GM23248 (cell line): ENCODE results near the gene TMEM255B. TPM values are rescaled to one million over a fixed set of nuclear protein-coding genes. Genes with fewer than 3 reads are reported as not detected.

ENCODE experiments used
- DNase-seq: peaks from one replicate; pipeline ENCODE4 v3.0.0-alpha.2; 2015
- H2AFZ ChIP-seq: fragments of 200-600 bp; sonication (generic); 2 replicates; pipeline ENCODE4 v1.6.1; 2016; ENCODE audit warnings: antibody characterized with exemption
- H3F3A ChIP-seq: fragments of 200-600 bp; sonication (generic); 2 replicates; pipeline ENCODE4 v1.6.1; 2016; ENCODE audit warnings: mild to moderate bottlenecking, antibody characterized with exemption, mixed run types; ENCODE audit not compliant: insufficient read depth
- H3K27ac ChIP-seq: fragments of 200-600 bp; sonication (generic); 2 replicates; pipeline ENCODE4 v1.5.1; 2016; ENCODE audit warnings: mild to moderate bottlenecking
- H3K27me3 ChIP-seq: fragments of 200-600 bp; sonication (generic); replicated peaks from 2 replicates; pipeline ENCODE4 v1.6.1; 2016; ENCODE audit warnings: mild to moderate bottlenecking; ENCODE audit not compliant: insufficient read depth
- H3K36me3 ChIP-seq: fragments of 200-600 bp; sonication (generic); 2 replicates; pipeline ENCODE4 v1.6.1; 2016; ENCODE audit warnings: low read depth, mild to moderate bottlenecking
- H3K4me1 ChIP-seq: fragments of 200-600 bp; sonication (generic); 2 replicates; pipeline ENCODE4 v1.6.1; 2016; ENCODE audit warnings: mild to moderate bottlenecking; ENCODE audit not compliant: insufficient read depth
- H3K4me2 ChIP-seq: fragments of 200-600 bp; sonication (generic); one replicate; pipeline ENCODE4 v1.6.1; 2016; ENCODE audit warnings: mild to moderate bottlenecking; ENCODE audit not compliant: unreplicated experiment
- H3K4me3 ChIP-seq: fragments of 200-600 bp; sonication (generic); 2 replicates; pipeline ENCODE4 v1.5.1; 2016; ENCODE audit warnings: mild to moderate bottlenecking
- H3K79me2 ChIP-seq: fragments of 200-600 bp; sonication (generic); 2 replicates; pipeline ENCODE4 v1.6.1; 2016; ENCODE audit warnings: mild to moderate bottlenecking; ENCODE audit not compliant: insufficient read depth
- H3K9ac ChIP-seq: fragments of 200-600 bp; sonication (generic); 2 replicates; pipeline ENCODE4 v1.6.1; 2016; ENCODE audit warnings: mild to moderate bottlenecking
- H3K9me2 ChIP-seq: fragments of 200-600 bp; sonication (generic); 2 replicates; pipeline ENCODE4 v1.6.1; 2016; ENCODE audit warnings: mixed run types, mild to moderate bottlenecking, moderate library complexity; ENCODE audit not compliant: insufficient read depth
- H3K9me3 ChIP-seq: fragments of 200-600 bp; sonication (generic); one replicate; pipeline ENCODE4 v1.6.1; 2017; ENCODE audit warnings: low read depth
- H4K20me1 ChIP-seq: fragments of 200-600 bp; sonication (generic); 2 replicates; pipeline ENCODE4 v1.6.0; 2016; ENCODE audit not compliant: insufficient read depth
- EZH2 ChIP-seq: fragments of 200-600 bp; sonication (generic); IDR thresholded peaks from 2 replicates; pipeline ENCODE4 v1.6.1; 2018; ENCODE audit warnings: antibody characterized with exemption, mild to moderate bottlenecking; ENCODE audit not compliant: insufficient read depth, poor library complexity, severe bottlenecking
- EZH2phosphoT487 ChIP-seq: fragments of 200-600 bp; sonication (generic); IDR thresholded peaks from 2 replicates; pipeline ENCODE4 v1.6.1; 2018; ENCODE audit warnings: antibody characterized with exemption, moderate library complexity, mild to moderate bottlenecking, low read depth; ENCODE audit not compliant: insufficient read depth
- WGBS, 2 experiments: methylation state at CpG; one replicate each; pipeline ENCODE4 v1.1.6; 2015 to 2017; ENCODE audit warnings: low lambda C conversion rate in 2 of 2, low coverage in 1 of 2; ENCODE audit errors: missing lambda C conversion rate in 2 of 2; 5-methylcytosine and 5-hydroxymethylcytosine counted together
- in situ Hi-C: fragments of 300-500 bp; cut with MboI; formaldehyde crosslinking; loops from 2 replicates; pipeline ENCODE4 v1.15.0; 2020
- polyA plus RNA-seq: library from polyadenylated mRNA; unstranded; fragments of >200 nt; fragmentation: Nextera tagmentation; extraction: Ambion mirVana; gene quantifications from 2 replicates; pipeline ENCODE4 v1.2.1, GENCODE V29; 2016
- total RNA-seq: library from RNA; depleted of rRNA; stranded (reverse); fragments of >200 nt; shearing (Covaris generic); gene quantifications from 2 replicates; pipeline ENCODE4 v1.2.3, GENCODE V29; 2014

TMEM255B gene
- total and polyA plus RNA-seq, 2 experiments from 2014 or later, result 8.2 TPM; not detected in 1

DNA sequence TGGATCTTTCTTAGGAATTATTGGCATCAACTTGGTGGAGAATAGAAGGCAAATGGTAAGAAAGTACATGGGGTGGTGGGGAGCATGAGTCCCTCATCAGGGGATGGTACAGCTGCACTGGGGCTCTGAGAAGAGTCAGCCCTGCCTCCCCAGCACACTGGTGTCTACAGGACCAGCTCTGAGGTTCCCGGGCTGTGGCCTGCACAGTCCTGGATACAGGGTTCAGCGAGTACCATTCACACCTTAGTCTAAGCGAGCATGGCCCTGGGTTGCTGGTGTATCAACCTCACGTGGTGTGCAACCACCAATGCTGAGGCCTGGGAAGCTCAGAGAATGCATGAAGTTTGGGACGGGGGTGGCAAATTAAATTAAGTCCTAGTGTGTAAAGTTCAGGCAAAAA lies 10.1 kb downstream of the TMEM255B start:
- 73 to 83% methylated on average over 5 of the region's 5 CpGs for WGBS, 2 experiments
- Histone ChIP-seq H4K20me1 (no peaks in the 10 kb centered on the region), H3K9ac (no peak overlapping the region), H3K79me2 (no peaks in the 10 kb centered on the region), H3K9me3 (no peaks in the 10 kb centered on the region), H2AFZ (no peak overlapping the region), H3K4me1 (no peaks in the 10 kb centered on the region; the same call in 1 of the 2 replicates), H3F3A (0 out of 2 replicates have a peak, but pooled peaks cover 11% of the 10 kb centered on the region), H3K36me3 (no peaks in the 10 kb centered on the region), H3K4me2 (no peak overlapping the region), H3K4me3 (no peak overlapping the region), H3K27ac (no peak overlapping the region), H3K27me3 (no peaks in the 10 kb centered on the region), H3K9me2 (no peaks in the 10 kb centered on the region)
- TF ChIP-seq EZH2phosphoT487, result no peak
- no peak for TF ChIP-seq EZH2
- in situ Hi-C loops, result no loop called here
- no peak for DNase-seq

DNA sequence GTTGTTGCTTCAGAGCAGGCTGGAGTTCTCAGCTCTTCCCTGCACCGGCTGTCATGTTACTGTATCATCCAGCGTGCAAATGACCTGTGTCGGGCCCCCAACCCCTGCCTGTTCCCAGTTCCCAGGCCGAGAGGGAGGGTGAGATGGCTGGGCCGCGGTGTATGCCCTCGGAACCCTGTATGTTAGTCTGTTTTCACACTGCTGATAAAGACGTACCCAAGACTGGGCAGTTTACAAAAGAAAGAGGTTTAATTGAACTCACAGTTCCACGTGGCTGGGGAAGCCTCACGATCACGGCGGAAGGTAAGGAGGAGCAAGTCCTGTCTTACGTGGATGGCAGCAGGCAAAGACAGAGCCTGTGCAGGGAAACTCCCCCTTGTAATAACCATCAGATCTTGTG lies 10.9 kb downstream of the TMEM255B start:
- Histone ChIP-seq H3K79me2 (no peaks in the 10 kb centered on the region), H3K4me3 (no peak overlapping the region), H3K9me2 (no peaks in the 10 kb centered on the region), H3K4me2 (no peak overlapping the region), H3K27ac (no peak overlapping the region), H3K27me3 (no peaks in the 10 kb centered on the region), H3F3A (0 out of 2 replicates have a peak, but pooled peaks cover 11% of the 10 kb centered on the region), H3K9ac (no peak overlapping the region), H3K9me3 (no peaks in the 10 kb centered on the region), H3K4me1 (no peaks in the 10 kb centered on the region; the same call in 1 of the 2 replicates), H2AFZ (no peak overlapping the region), H4K20me1 (no peaks in the 10 kb centered on the region), H3K36me3 (no peaks in the 10 kb centered on the region)
- no peak for TF ChIP-seq EZH2
- no peak for TF ChIP-seq EZH2phosphoT487
- WGBS, 2 experiments, result 81 to 87% methylated on average over 13 of the region's 13 CpGs
- DNase-seq, result no peak
- in situ Hi-C loops, result no loop called here

DNA sequence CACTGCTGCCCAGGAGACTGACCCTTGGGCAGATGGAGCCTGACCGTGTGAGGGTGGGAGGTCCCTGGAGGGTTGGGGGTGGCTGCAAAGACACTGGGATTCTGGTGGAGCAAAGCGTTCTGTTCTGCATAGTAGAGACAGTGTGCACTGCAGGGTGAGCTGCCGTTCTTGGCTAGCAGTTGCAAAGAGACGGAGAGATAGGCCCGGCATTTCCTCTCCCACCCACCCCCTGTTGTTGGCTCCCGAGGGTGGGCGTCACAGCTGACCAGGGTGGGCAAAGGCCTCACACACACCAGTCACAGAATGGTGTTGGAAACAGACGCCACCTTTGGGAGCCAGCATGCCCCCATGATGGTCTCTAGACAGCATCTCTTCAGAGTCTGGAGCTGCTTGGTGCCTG lies 11.4 kb downstream of the TMEM255B start:
- in situ Hi-C loops, result no loop called here
- Histone ChIP-seq H3K4me3 (no peak overlapping the region), H4K20me1 (no peaks in the 10 kb centered on the region), H3K9ac (no peak overlapping the region), H3K4me1 (no peaks in the 10 kb centered on the region; the same call in 1 of the 2 replicates), H3K27me3 (no peaks in the 10 kb centered on the region), H3K36me3 (no peaks in the 10 kb centered on the region), H3K27ac (no peak overlapping the region), H2AFZ (no peak overlapping the region), H3F3A (0 out of 2 replicates have a peak, but pooled peaks cover 11% of the 10 kb centered on the region), H3K4me2 (no peak overlapping the region), H3K79me2 (no peaks in the 10 kb centered on the region), H3K9me2 (no peaks in the 10 kb centered on the region), H3K9me3 (no peaks in the 10 kb centered on the region)
- TF ChIP-seq EZH2phosphoT487 (no peak), EZH2 (no peak)
- WGBS, 2 experiments, result 70 to 73% methylated on average over 2 to 8 of the region's 8 CpGs
- no peak for DNase-seq

DNA sequence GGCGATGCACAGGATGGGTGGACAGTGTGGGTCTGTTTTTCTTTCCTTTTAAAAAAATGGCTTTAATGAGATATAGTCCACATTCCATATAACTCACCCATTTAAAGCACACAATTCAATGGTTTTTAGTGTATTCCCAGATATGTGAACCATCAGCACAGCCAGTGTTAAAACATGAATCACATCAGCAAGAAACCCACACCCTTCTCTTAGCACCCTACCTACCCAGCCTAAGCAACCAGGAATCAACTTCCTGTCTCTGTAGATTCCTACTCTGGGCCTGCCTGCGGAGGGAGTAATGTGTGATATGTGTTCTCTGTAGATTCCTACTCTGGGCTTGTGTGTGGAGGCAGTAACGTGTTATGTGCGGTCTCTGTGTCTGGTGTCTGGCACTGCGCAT lies 11.9 kb downstream of the TMEM255B start:
- H3K4me1 ChIP-seq, result no peaks in the 10 kb centered on the region; the same call in 1 of the 2 replicates
- H3K4me2 ChIP-seq, result no peak overlapping the region
- H3F3A ChIP-seq, result 0 out of 2 replicates have a peak, but pooled peaks cover 11% of the 10 kb centered on the region
- H3K9me3 ChIP-seq, result no peaks in the 10 kb centered on the region
- TF ChIP-seq EZH2phosphoT487 (no peak), EZH2 (no peak)
- H3K4me3 ChIP-seq, result no peak overlapping the region
- 93% methylated on average over 5 of the region's 5 CpGs for WGBS, 2 experiments
- no peaks in the 10 kb centered on the region for H3K27me3 ChIP-seq
- H4K20me1 ChIP-seq, result no peaks in the 10 kb centered on the region
- no peaks in the 10 kb centered on the region for H3K36me3 ChIP-seq
- H3K79me2 ChIP-seq, result no peaks in the 10 kb centered on the region
- no peak for DNase-seq
- H3K9me2 ChIP-seq, result no peaks in the 10 kb centered on the region
- no peak overlapping the region for H2AFZ ChIP-seq
- in situ Hi-C loops, result no loop called here
- no peak overlapping the region for H3K9ac ChIP-seq
- H3K27ac ChIP-seq, result no peak overlapping the region
